GM23338 (cell line): ENCODE results near the gene SLC15A5. TPM values are rescaled to one million over a fixed set of nuclear protein-coding genes. Genes with fewer than 3 reads are reported as not detected.

Experiments
- ATAC-seq: fragments of 200-7000 bp; cut with Tn5 transposase; 3 replicates; pipeline ENCODE4 v1.9.1; 2020
- DNase-seq: peaks from one replicate; pipeline ENCODE4 v3.0.0-alpha.2; 2015; ENCODE audit warnings: low spot score
- H2AFZ ChIP-seq: fragments of 200-600 bp; sonication (generic); 2 replicates; pipeline ENCODE4 v1.8.0; 2016; ENCODE audit warnings: antibody characterized with exemption, mild to moderate bottlenecking, moderate library complexity
- H3F3A ChIP-seq: fragments of 200-600 bp; sonication (generic); replicated peaks from 2 replicates; pipeline ENCODE4 v1.8.0; 2017; ENCODE audit warnings: antibody characterized with exemption, mixed run types, low read depth
- H3K27ac ChIP-seq: fragments of 200-600 bp; sonication (generic); 2 replicates; pipeline ENCODE4 v1.6.1; 2016; ENCODE audit warnings: low read depth
- H3K27me3 ChIP-seq: fragments of 200-600 bp; sonication (generic); 2 replicates; pipeline ENCODE4 v1.8.0; 2016; ENCODE audit warnings: mild to moderate bottlenecking, mixed run types, moderate library complexity; ENCODE audit not compliant: insufficient read depth
- H3K36me3 ChIP-seq: fragments of 200-600 bp; sonication (generic); 2 replicates; pipeline ENCODE4 v1.8.0; 2016; ENCODE audit warnings: mild to moderate bottlenecking; ENCODE audit not compliant: insufficient read depth
- H3K4me1 ChIP-seq: fragments of 200-600 bp; sonication (generic); 2 replicates; pipeline ENCODE4 v1.8.0; 2016; ENCODE audit warnings: mild to moderate bottlenecking, moderate library complexity; ENCODE audit not compliant: insufficient read depth
- H3K4me2 ChIP-seq: fragments of 200-600 bp; sonication (generic); 2 replicates; pipeline ENCODE4 v1.7.1; 2017; ENCODE audit warnings: mixed run types
- H3K4me3 ChIP-seq: fragments of 200-600 bp; sonication (generic); 2 replicates; pipeline ENCODE4 v1.6.1; 2016; ENCODE audit warnings: mixed run types
- H3K79me2 ChIP-seq: fragments of 200-600 bp; sonication (generic); replicated peaks from 2 replicates; pipeline ENCODE4 v1.8.0; 2017; ENCODE audit warnings: mild to moderate bottlenecking; ENCODE audit not compliant: insufficient read depth
- H3K9me2 ChIP-seq: fragments of 200-600 bp; sonication (generic); 2 replicates; pipeline ENCODE4 v1.8.0; 2017; ENCODE audit not compliant: insufficient read depth
- H4K20me1 ChIP-seq: fragments of 200-600 bp; sonication (generic); replicated peaks from 2 replicates; pipeline ENCODE4 v1.8.0; 2017; ENCODE audit warnings: mild to moderate bottlenecking; ENCODE audit not compliant: insufficient read depth
- H3K27ac Mint-ChIP-seq: 2 replicates; pipeline ENCODE4 v1.8.0; 2020; ENCODE audit warnings: inconsistent platforms, mild to moderate bottlenecking, moderate library complexity, mixed read lengths
- H3K27me3 Mint-ChIP-seq: 3 replicates; pipeline ENCODE4 v1.8.0; 2022; ENCODE audit warnings: low read depth, mild to moderate bottlenecking, moderate library complexity, mixed read lengths, inconsistent platforms; ENCODE audit not compliant: insufficient read depth, poor library complexity
- H3K36me3 Mint-ChIP-seq: 3 replicates; pipeline ENCODE4 v1.8.0; 2021; ENCODE audit warnings: low read depth, mild to moderate bottlenecking, inconsistent platforms, moderate library complexity, mixed read lengths
- H3K4me1 Mint-ChIP-seq: 3 replicates; pipeline ENCODE4 v1.8.0; 2020; ENCODE audit warnings: mild to moderate bottlenecking, inconsistent platforms, mixed read lengths
- H3K4me3 Mint-ChIP-seq: 3 replicates; pipeline ENCODE4 v1.8.0; 2021; ENCODE audit warnings: moderate library complexity, mild to moderate bottlenecking, inconsistent platforms, mixed read lengths
- H3K9me3 Mint-ChIP-seq: 3 replicates; pipeline ENCODE4 v1.8.0; 2020; ENCODE audit warnings: moderate library complexity, mild to moderate bottlenecking, inconsistent platforms, mixed read lengths
- CREB1 ChIP-seq: fragments of 250-450 bp; sonication (Bioruptor Pico); IDR thresholded peaks from 2 replicates; pipeline ENCODE4 v1.5.0; 2020; ENCODE audit warnings: low read depth, mild to moderate bottlenecking, moderate library complexity
- EZH2 ChIP-seq: fragments of 200-600 bp; sonication (generic); IDR thresholded peaks from one replicate; pipeline ENCODE4 v1.8.0; 2017; ENCODE audit warnings: antibody characterized with exemption, mild to moderate bottlenecking, low read depth; ENCODE audit not compliant: unreplicated experiment
- EZH2phosphoT487 ChIP-seq: fragments of 200-600 bp; sonication (generic); IDR thresholded peaks from one replicate; pipeline ENCODE4 v1.8.1; 2018; ENCODE audit warnings: antibody characterized with exemption; ENCODE audit not compliant: unreplicated experiment
- JUNB ChIP-seq: IDR thresholded peaks from one replicate; pipeline ENCODE4 v1.6.1; 2016; ENCODE audit warnings: antibody characterized with exemption; ENCODE audit not compliant: unreplicated experiment
- NANOG ChIP-seq: IDR thresholded peaks from 2 replicates; pipeline ENCODE4 v1.6.1; 2016; ENCODE audit warnings: antibody characterized with exemption, borderline replicate concordance
- POLR2AphosphoS5 ChIP-seq: IDR thresholded peaks from 2 replicates; pipeline ENCODE4 v1.6.1; 2016; ENCODE audit warnings: antibody characterized with exemption, low read depth
- REST ChIP-seq: IDR thresholded peaks from one replicate; pipeline ENCODE4 v1.6.1; 2018; ENCODE audit warnings: antibody characterized with exemption; ENCODE audit not compliant: unreplicated experiment
- STAT1 ChIP-seq: IDR thresholded peaks from one replicate; pipeline ENCODE4 v1.6.1; 2016; ENCODE audit warnings: antibody characterized with exemption; ENCODE audit not compliant: unreplicated experiment
- ZNF114 ChIP-seq: fragments of 250-450 bp; sonication (Bioruptor Pico); IDR thresholded peaks from 2 replicates; pipeline ENCODE4 v1.5.0; 2020; ENCODE audit warnings: mild to moderate bottlenecking, moderate library complexity
- ZNF331 ChIP-seq: fragments of 250-450 bp; sonication (Bioruptor Pico); IDR thresholded peaks from 2 replicates; pipeline ENCODE4 v1.5.0; 2020; ENCODE audit warnings: low read depth, mild to moderate bottlenecking, moderate library complexity
- polyA plus RNA-seq: library from polyadenylated mRNA; unstranded; fragments of >200 nt; fragmentation: Nextera tagmentation; extraction: Ambion mirVana; gene quantifications from 2 replicates; pipeline ENCODE4 v1.2.1, GENCODE V29; 2016
- total RNA-seq: library from RNA; depleted of rRNA; stranded (reverse); fragments of >200 nt; shearing (Covaris generic); gene quantifications from 2 replicates; pipeline ENCODE4 v1.2.3, GENCODE V29; 2014
- TF ChIP-seq, protein P1 (sequence below): IDR thresholded peaks from 2 replicates; pipeline ENCODE4 v1.6.1; 2016; ENCODE audit warnings: antibody characterized with exemption
- TF ChIP-seq, protein P2 (sequence below): fragments of 250-450 bp; sonication (Bioruptor Pico); IDR thresholded peaks from 2 replicates; pipeline ENCODE4 v1.5.0; 2020; ENCODE audit warnings: mild to moderate bottlenecking, moderate library complexity
- TF ChIP-seq, protein P3 (sequence below), 2 experiments: fragments of 200-600 bp in 1 of 2; sonication (generic) in 1 of 2; conservative IDR thresholded peaks; 2 replicates each; pipeline versions ENCODE4 v1.5.1 to v1.6.1; 2016 to 2017; ENCODE audit warnings: antibody characterized with exemption in 2 of 2, low read depth in 2 of 2, mild to moderate bottlenecking in 2 of 2, moderate library complexity in 1 of 2

SLC15A5 gene
- total and polyA plus RNA-seq, 2 experiments from 2014 or later, result not detected

DNA sequence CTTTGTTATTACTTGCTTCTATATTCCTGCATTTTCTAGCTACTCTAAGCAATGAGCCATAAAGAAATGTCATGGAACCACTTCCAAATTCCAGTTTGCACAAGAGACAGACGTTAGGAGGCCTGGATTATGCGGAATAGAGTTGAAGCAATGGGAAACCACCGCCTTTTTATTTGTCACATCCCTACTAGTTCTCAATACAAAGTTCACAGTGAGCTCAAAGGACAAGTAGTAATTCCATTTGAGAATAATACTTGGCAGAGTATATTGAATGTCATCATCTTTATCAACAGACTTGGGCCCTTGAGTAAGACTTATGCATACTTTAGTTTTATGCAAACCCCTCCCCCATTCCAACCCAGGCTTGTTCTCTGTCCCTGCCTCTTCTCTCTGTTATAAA lies 3.7 kb upstream of the SLC15A5 start:
- no peaks in the 10 kb centered on the region for H3K27me3 Mint-ChIP-seq
- DNase-seq (no peak), ATAC-seq (no peak)
- no peak overlapping the region for H3K4me3 ChIP-seq
- H3K27ac ChIP-seq, result no peak overlapping the region
- no peak overlapping the region for H3K4me3 Mint-ChIP-seq
- no peak overlapping the region for H3K27ac Mint-ChIP-seq
- H3K4me1 ChIP-seq, result no peaks in the 10 kb centered on the region
- TF ChIP-seq JUNB (no peak), STAT1 (no peak), POLR2AphosphoS5 (no peak), NANOG (no peak), EZH2phosphoT487 (no peak), EZH2 (no peak), CREB1 (CRISPR knock-in tag) (no peak), ZNF331 (no peak), REST (no peak), ZNF114 (CRISPR knock-in tag) (no peak)
- TF ChIP-seq, protein P1, sequence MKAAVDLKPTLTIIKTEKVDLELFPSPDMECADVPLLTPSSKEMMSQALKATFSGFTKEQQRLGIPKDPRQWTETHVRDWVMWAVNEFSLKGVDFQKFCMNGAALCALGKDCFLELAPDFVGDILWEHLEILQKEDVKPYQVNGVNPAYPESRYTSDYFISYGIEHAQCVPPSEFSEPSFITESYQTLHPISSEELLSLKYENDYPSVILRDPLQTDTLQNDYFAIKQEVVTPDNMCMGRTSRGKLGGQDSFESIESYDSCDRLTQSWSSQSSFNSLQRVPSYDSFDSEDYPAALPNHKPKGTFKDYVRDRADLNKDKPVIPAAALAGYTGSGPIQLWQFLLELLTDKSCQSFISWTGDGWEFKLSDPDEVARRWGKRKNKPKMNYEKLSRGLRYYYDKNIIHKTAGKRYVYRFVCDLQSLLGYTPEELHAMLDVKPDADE, result no peak
- TF ChIP-seq, protein P2, sequence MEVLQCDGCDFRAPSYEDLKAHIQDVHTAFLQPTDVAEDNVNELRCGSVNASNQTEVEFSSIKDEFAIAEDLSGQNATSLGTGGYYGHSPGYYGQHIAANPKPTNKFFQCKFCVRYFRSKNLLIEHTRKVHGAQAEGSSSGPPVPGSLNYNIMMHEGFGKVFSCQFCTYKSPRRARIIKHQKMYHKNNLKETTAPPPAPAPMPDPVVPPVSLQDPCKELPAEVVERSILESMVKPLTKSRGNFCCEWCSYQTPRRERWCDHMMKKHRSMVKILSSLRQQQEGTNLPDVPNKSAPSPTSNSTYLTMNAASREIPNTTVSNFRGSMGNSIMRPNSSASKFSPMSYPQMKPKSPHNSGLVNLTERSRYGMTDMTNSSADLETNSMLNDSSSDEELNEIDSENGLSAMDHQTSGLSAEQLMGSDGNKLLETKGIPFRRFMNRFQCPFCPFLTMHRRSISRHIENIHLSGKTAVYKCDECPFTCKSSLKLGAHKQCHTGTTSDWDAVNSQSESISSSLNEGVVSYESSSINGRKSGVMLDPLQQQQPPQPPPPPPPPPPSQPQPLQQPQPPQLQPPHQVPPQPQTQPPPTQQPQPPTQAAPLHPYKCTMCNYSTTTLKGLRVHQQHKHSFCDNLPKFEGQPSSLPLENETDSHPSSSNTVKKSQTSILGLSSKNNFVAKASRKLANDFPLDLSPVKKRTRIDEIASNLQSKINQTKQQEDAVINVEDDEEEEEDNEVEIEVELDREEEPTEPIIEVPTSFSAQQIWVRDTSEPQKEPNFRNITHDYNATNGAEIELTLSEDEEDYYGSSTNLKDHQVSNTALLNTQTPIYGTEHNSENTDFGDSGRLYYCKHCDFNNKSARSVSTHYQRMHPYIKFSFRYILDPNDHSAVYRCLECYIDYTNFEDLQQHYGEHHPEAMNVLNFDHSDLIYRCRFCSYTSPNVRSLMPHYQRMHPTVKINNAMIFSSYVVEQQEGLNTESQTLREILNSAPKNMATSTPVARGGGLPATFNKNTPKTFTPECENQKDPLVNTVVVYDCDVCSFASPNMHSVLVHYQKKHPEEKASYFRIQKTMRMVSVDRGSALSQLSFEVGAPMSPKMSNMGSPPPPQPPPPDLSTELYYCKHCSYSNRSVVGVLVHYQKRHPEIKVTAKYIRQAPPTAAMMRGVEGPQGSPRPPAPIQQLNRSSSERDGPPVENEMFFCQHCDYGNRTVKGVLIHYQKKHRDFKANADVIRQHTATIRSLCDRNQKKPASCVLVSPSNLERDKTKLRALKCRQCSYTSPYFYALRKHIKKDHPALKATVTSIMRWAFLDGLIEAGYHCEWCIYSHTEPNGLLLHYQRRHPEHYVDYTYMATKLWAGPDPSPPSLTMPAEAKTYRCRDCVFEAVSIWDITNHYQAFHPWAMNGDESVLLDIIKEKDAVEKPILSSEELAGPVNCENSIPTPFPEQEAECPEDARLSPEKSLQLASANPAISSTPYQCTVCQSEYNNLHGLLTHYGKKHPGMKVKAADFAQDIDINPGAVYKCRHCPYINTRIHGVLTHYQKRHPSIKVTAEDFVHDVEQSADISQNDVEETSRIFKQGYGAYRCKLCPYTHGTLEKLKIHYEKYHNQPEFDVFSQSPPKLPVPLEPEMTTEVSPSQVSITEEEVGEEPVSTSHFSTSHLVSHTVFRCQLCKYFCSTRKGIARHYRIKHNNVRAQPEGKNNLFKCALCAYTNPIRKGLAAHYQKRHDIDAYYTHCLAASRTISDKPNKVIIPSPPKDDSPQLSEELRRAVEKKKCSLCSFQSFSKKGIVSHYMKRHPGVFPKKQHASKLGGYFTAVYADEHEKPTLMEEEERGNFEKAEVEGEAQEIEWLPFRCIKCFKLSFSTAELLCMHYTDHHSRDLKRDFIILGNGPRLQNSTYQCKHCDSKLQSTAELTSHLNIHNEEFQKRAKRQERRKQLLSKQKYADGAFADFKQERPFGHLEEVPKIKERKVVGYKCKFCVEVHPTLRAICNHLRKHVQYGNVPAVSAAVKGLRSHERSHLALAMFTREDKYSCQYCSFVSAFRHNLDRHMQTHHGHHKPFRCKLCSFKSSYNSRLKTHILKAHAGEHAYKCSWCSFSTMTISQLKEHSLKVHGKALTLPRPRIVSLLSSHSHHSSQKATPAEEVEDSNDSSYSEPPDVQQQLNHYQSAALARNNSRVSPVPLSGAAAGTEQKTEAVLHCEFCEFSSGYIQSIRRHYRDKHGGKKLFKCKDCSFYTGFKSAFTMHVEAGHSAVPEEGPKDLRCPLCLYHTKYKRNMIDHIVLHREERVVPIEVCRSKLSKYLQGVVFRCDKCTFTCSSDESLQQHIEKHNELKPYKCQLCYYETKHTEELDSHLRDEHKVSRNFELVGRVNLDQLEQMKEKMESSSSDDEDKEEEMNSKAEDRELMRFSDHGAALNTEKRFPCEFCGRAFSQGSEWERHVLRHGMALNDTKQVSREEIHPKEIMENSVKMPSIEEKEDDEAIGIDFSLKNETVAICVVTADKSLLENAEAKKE (CRISPR knock-in tag), result no peak
- TF ChIP-seq, protein P3, sequence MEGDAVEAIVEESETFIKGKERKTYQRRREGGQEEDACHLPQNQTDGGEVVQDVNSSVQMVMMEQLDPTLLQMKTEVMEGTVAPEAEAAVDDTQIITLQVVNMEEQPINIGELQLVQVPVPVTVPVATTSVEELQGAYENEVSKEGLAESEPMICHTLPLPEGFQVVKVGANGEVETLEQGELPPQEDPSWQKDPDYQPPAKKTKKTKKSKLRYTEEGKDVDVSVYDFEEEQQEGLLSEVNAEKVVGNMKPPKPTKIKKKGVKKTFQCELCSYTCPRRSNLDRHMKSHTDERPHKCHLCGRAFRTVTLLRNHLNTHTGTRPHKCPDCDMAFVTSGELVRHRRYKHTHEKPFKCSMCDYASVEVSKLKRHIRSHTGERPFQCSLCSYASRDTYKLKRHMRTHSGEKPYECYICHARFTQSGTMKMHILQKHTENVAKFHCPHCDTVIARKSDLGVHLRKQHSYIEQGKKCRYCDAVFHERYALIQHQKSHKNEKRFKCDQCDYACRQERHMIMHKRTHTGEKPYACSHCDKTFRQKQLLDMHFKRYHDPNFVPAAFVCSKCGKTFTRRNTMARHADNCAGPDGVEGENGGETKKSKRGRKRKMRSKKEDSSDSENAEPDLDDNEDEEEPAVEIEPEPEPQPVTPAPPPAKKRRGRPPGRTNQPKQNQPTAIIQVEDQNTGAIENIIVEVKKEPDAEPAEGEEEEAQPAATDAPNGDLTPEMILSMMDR (conservative IDR thresholded peaks at IDR 0.05; ENCODE audit: low read depth in 2 of 2), result no peak
- no peaks in the 10 kb centered on the region for H3K36me3 ChIP-seq
- no peaks in the 10 kb centered on the region for H3K36me3 Mint-ChIP-seq
- H3K27me3 ChIP-seq, result no peaks in the 10 kb centered on the region
- H4K20me1 ChIP-seq, result no peaks in the 10 kb centered on the region
- no peaks in the 10 kb centered on the region for H3K9me2 ChIP-seq
- H3K79me2 ChIP-seq, result no peaks in the 10 kb centered on the region
- H3F3A ChIP-seq, result no peaks in the 10 kb centered on the region
- H3K4me1 Mint-ChIP-seq, result peaks cover 4% of the 10 kb centered on the region; the same call in 2 of the 3 replicates
- no peaks in the 10 kb centered on the region for H3K9me3 Mint-ChIP-seq
- H2AFZ ChIP-seq, result no peak overlapping the region
- no peak overlapping the region for H3K4me2 ChIP-seq
